DND-41 (cell line): ENCODE data around the gene KIF25.

Experiments
- ATAC-seq: fragments of 200-7000 bp; cut with Tn5 transposase; 3 replicates; pipeline ENCODE4 v1.9.1; 2021; ENCODE audit warnings: low read depth; ENCODE audit not compliant: insufficient read depth
- DNase-seq: peaks from one replicate; pipeline ENCODE4 v3.0.0-alpha.2; 2020
- H2AFZ ChIP-seq: 2 replicates; pipeline ENCODE4 v1.6.0; 2012; ENCODE audit warnings: low read depth, low read length
- H3K27ac ChIP-seq: 2 replicates; pipeline ENCODE4 v1.5.1; 2012; ENCODE audit warnings: low read length, inconsistent platforms
- H3K27me3 ChIP-seq: fragments of 200-600 bp; sonication (generic); 2 replicates; pipeline ENCODE4 v1.6.0; 2012; ENCODE audit warnings: low read length, mild to moderate bottlenecking, inconsistent platforms; ENCODE audit not compliant: insufficient read depth, poor library complexity
- H3K36me3 ChIP-seq: 2 replicates; pipeline ENCODE4 v1.5.1; 2012; ENCODE audit warnings: low read length, inconsistent platforms; ENCODE audit not compliant: insufficient read depth
- H3K4me1 ChIP-seq: 2 replicates; pipeline ENCODE4 v1.5.1; 2012; ENCODE audit warnings: mild to moderate bottlenecking, low read length; ENCODE audit not compliant: insufficient read depth
- H3K4me2 ChIP-seq: 2 replicates; pipeline ENCODE4 v1.6.0; 2012; ENCODE audit warnings: mild to moderate bottlenecking, moderate library complexity, low read length, inconsistent platforms; ENCODE audit not compliant: insufficient read depth
- H3K4me3 ChIP-seq, 2 experiments: fragments of 200-600 bp in 1 of 2; shearing (Covaris generic) in 1 of 2; 2 replicates each; pipeline ENCODE4 v1.5.1; 2012 to 2016; ENCODE audit warnings: inconsistent platforms in 2 of 2, low read length in 2 of 2, mild to moderate bottlenecking in 2 of 2, low read depth in 1 of 2, moderate library complexity in 1 of 2
- H3K79me2 ChIP-seq: 2 replicates; pipeline ENCODE4 v1.6.0; 2012; ENCODE audit warnings: low read length, inconsistent platforms; ENCODE audit not compliant: insufficient read depth
- H3K9ac ChIP-seq: 2 replicates; pipeline ENCODE4 v1.6.0; 2012; ENCODE audit warnings: low read depth, mild to moderate bottlenecking, inconsistent platforms, low read length, moderate library complexity
- H3K9me3 ChIP-seq: 2 replicates; pipeline ENCODE4 v1.5.1; 2012; ENCODE audit warnings: low read length, moderate library complexity, mild to moderate bottlenecking, inconsistent platforms; ENCODE audit not compliant: insufficient read depth, severe bottlenecking
- H4K20me1 ChIP-seq: 2 replicates; pipeline ENCODE4 v1.6.0; 2012; ENCODE audit warnings: low read length; ENCODE audit not compliant: insufficient read depth
- CTCF ChIP-seq: IDR thresholded peaks from 2 replicates; pipeline ENCODE4 v1.5.1; 2012; ENCODE audit warnings: borderline replicate concordance, low read length, moderate library complexity, mild to moderate bottlenecking; ENCODE audit not compliant: poor library complexity, severe bottlenecking; ENCODE audit errors: extremely low read depth
- EZH2 ChIP-seq: IDR thresholded peaks from 3 replicates; pipeline ENCODE4 v1.6.1; 2012; ENCODE audit warnings: borderline replicate concordance, low read depth, mild to moderate bottlenecking, moderate library complexity, low read length, inconsistent platforms; ENCODE audit not compliant: severe bottlenecking

KIF25 gene

DNA sequence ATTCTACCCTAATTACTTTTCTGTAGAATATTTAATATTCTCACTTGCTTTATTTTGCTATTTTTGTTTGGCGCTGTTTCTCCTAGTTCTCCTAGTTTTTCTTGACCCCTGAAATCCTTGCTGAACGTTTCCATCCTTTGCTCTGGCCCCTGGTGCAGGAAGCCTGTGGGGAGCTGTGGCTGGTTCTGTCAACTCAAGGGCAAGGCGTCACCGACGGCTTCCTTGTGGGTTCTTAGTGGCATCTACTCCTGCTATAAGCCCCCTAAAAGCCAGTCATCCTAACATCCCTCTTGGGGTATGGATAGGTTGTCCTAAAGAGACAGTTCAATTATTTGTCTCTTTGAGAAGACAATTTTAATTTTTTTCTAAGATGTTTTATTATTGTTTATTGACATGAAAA lies 36.9 kb upstream of the KIF25 start:
- no peak overlapping the region for H2AFZ ChIP-seq
- TF ChIP-seq CTCF (no peak), EZH2 (no peak)
- no peak overlapping the region for H3K27ac ChIP-seq
- no peak for ATAC-seq
- DNase-seq, result no peak
- no peaks in the 10 kb centered on the region for H4K20me1 ChIP-seq
- no peak overlapping the region for H3K4me2 ChIP-seq
- H3K79me2 ChIP-seq, result no peaks in the 10 kb centered on the region
- no peak overlapping the region for H3K9ac ChIP-seq
- no peak overlapping the region for H3K4me3 ChIP-seq
- no peaks in the 10 kb centered on the region for H3K9me3 ChIP-seq
- no peaks in the 10 kb centered on the region for H3K27me3 ChIP-seq
- no peaks in the 10 kb centered on the region for H3K4me1 ChIP-seq
- H3K36me3 ChIP-seq, result no peaks in the 10 kb centered on the region

DNA sequence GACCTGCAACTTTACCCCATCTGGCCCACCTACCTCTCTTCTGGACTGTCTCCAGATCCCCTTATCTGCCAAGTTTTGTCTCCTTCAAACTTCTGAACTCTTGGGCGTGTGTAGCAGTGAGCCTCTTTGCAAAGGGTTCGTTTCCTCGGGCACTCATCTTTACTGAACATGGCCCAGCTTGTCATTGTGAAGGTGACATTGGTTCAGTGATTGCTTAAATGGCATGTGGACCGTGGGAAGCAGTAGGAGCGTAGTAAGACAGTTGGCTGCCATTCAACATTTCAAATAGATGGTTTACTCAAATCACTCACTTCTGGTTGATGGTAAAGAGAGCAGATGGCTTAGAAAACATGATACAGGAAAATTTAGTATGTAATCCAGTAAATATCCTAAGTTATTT lies 34.8 kb upstream of the KIF25 start:
- no peak overlapping the region for H3K27ac ChIP-seq
- H4K20me1 ChIP-seq, result no peaks in the 10 kb centered on the region
- no peaks in the 10 kb centered on the region for H3K27me3 ChIP-seq
- TF ChIP-seq CTCF (no peak), EZH2 (no peak)
- H2AFZ ChIP-seq, result no peak overlapping the region
- H3K36me3 ChIP-seq, result no peaks in the 10 kb centered on the region
- DNase-seq (no peak), ATAC-seq (no peak)
- H3K4me1 ChIP-seq, result no peaks in the 10 kb centered on the region
- H3K4me3 ChIP-seq, result no peak overlapping the region
- no peaks in the 10 kb centered on the region for H3K9me3 ChIP-seq
- H3K9ac ChIP-seq, result no peak overlapping the region
- no peak overlapping the region for H3K4me2 ChIP-seq
- H3K79me2 ChIP-seq, result no peaks in the 10 kb centered on the region

GRCh38 chr6:167963589-167964057 lies 33.8 kb upstream of the KIF25 start:
- H3K4me1 ChIP-seq, result no peaks in the 10 kb centered on the region
- H3K27me3 ChIP-seq, result no peaks in the 10 kb centered on the region
- no peak for ATAC-seq
- H3K9me3 ChIP-seq, result no peaks in the 10 kb centered on the region
- no peak overlapping the region for H3K4me2 ChIP-seq
- H3K4me3 ChIP-seq, result no peak overlapping the region
- H3K79me2 ChIP-seq, result no peaks in the 10 kb centered on the region
- DNase-seq, result no peak
- H3K9ac ChIP-seq, result no peak overlapping the region
- no peak overlapping the region for H3K27ac ChIP-seq
- no peak overlapping the region for H2AFZ ChIP-seq
- no peaks in the 10 kb centered on the region for H3K36me3 ChIP-seq
- H4K20me1 ChIP-seq, result no peaks in the 10 kb centered on the region
- TF ChIP-seq EZH2 (no peak), CTCF (no peak)
